NCI-H2029 (cell line): ENCODE measurements around the gene HDDC3.

ENCODE experiments used
- DNase-seq: peaks from one replicate; lab custom pipeline; 2025; lab: John Stamatoyannopoulos, UW

The HDDC3 gene

GRCh38 chr15:90953947-90954711 lies 21.8 kb upstream of the HDDC3 start:
- DNase-seq = no peak

DNA sequence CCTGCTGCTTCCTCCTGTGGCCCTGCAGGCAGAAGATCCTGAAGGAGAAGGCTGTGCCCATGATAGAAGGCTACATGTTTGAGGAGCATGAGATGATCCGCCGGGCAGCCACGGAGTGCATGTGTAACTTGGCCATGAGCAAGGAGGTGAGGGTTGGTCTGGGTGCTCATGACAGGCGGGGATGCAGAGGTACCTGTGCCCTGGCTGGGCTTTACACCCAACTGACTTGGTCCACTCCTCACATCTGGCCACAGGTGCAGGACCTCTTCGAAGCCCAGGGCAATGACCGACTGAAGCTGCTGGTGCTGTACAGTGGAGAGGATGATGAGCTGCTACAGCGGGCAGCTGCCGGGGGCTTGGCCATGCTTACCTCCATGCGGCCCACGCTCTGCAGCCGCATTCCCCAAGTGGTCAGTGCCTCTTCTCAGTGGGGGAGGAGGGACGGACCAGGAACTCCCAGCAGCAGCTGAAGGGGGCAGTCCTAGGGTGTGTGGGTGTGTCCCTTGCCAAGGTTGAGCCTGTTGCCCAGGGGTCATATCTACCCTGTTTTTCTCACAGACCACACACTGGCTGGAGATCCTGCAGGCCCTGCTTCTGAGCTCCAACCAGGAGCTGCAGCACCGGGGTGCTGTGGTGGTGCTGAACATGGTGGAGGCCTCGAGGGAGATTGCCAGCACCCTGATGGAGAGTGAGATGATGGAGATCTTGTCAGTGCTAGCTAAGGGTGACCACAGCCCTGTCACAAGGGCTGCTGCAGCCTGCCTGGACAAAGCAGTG lies 20.7 kb upstream of the HDDC3 start:
- no peak for DNase-seq

- DNase-seq = no peak
Measured at GRCh38 chr15:90950676-90951075, 18.3 kb upstream of the HDDC3 start.

GRCh38 chr15:90949979-90950675 lies 17.8 kb upstream of the HDDC3 start:
- no peak for DNase-seq

GRCh38 chr15:90948506-90948905 lies 16.2 kb upstream of the HDDC3 start:
- DNase-seq = no peak

DNA sequence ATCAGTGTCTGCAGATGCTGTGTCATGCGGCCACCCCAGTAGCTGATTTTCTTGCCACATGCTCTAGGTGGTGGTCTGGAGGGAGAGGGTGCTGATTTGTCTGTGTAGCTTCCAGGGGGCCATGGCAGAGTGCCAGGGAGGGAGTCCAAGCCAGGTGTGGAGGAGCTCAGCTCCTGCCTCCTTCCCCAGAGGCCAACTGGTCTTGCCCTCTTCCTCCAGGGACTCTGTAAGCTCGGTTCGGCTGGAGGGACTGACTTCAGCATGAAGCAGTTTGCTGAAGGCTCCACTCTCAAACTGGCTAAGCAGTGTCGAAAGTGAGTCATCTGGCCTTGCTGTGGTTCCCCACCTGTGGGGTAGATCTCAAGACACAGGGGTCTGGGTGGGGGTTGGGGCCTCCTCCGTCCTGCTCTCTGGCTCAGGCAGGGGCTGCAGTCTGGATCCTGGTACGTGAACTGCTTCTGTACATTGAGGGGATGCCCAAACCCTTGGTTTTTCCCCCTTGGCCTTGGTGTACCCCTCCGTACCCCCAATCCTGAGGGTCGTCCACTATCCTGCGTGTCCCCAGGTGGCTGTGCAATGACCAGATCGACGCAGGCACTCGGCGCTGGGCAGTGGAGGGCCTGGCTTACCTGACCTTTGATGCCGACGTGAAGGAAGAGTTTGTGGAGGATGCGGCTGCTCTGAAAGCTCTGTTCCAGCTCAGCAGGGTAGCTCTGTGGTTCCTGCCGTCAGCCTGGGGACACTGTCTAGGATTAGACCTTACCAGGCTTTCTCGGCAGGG lies 15.4 kb upstream of the HDDC3 start:
- DNase-seq = no peak

DNA sequence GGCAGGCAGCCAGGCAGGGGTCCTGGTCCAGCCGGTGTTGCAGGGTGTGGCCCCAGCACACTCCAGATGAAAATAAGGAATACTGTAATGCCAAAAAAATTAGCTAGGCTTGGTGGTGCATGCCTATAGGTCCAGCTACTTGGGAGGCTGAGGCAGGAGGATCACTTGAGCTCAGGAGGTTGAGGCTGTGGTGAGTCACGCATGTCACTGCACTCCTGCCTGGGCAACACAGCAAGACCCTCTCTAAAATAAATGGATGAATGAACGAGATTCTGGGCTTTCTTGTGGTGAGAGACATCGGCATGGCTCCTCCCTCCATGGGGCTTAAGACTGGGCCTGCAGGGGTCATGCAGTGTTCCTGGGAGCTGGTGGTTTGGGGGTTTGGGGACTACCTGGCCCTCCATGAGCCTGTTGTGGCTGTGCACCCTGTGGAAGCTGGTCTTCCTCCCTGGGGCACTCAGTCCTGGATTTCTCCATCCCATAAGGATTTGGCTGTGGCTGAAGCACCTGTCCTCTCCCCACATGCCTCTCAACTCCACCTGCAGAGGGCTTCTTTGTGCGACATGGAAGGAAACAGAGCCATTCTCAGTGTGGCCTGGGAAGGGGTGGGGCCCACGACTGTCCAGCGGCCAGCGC lies 14.7 kb upstream of the HDDC3 start:
- no peak for DNase-seq

GRCh38 chr15:90946538-90946937 lies 14.2 kb upstream of the HDDC3 start:
- DNase-seq = no peak

DNA sequence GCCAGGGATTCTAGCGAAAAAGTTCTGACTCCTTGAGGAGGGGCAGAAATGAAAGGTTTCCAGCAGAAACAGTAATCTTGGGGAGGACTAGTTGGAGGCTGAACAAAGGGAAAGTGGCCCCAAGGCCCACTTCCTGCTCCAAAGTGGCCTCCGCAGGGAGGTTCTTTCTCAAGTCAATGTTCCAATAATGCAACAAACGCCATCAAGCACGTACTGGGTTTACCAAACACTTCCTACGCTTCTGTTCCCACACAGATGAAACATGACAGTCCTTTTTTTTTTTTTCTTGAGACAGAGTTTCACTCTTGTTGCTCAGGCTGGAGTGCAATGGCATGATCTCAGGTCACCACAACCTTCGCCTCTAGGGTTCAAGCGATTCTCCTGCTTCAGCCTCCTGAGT lies 12.7 kb upstream of the HDDC3 start:
- no peak for DNase-seq

DNA sequence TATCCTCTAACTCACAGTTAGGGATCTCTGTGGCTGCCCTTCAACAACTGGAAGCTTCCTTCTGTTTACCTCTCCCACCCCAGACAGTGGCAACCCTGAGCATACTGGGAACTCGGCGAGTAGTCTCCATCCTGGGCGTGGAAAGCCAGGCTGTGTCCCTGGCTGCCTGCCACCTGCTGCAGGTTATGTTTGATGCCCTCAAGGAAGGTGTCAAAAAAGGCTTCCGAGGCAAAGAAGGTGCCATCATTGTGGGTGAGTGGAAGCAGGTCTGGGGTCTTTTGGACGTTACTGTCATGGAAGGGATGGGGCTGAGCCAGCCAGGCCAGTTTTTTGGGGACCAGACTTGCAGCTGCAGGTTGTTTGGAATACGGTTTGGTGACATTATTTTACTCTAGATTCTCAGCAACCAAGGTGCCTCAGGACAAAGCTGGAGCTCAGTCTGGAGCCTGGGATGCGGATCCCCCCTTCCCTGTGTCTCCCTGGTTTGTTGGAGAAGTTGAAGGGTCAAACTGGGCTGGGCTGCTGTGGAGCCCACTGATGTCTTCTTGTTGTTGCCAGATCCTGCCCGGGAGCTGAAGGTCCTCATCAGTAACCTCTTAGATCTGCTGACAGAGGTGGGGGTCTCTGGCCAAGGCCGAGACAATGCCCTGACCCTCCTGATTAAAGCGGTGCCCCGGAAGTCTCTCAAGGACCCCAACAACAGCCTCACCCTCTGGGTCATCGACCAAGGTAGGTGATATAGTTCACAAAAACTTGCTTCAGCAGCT lies 10.2 kb upstream of the HDDC3 start:
- DNase-seq = no peak

GRCh38 chr15:90941038-90941437 lies 8.7 kb upstream of the HDDC3 start:
- no peak for DNase-seq

DNA sequence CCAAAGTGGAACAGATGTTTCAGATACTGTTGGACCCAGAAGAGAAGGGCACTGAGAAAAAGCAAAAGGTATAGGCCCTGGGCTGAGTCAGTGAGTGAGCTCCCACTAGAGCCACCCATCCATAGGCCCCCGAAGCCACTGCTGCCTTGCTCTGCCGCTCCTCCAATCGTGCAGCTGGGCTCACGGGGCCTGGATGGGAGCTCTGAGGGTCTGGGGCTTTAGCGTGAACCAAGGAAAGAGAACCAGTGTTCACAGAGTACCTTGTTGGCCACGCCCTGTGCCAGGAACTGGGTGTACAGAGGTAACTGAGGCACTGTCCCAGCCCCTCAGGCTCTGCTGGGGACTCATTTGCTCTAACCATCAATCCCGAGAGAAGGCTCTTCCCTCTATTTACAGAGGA lies 7.4 kb upstream of the HDDC3 start:
- no peak for DNase-seq

GRCh38 chr15:90938261-90938660 lies 5.9 kb upstream of the HDDC3 start:
- no peak for DNase-seq

DNA sequence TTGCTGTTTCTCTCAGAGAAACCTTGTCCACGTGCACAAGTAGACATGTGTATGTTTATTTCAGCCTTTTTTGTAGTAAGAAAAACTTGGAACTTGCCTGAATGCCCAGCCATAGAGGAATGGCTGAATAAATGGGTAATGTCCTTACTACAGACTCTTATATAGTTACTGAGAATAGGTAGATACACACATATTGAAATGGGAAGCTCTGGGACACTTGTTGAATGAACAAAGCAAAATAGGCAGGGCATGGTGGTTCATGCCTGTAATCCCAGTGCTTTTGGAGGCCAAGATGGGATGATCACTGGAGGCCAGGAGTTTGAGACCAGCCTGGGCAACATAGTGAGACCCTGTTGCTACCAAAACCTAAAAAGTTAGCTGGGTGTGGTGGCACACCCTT lies 4.5 kb upstream of the HDDC3 start:
- no peak for DNase-seq

GRCh38 chr15:90934949-90935751 lies 2.8 kb upstream of the HDDC3 start, which contains the start of gene UNC45A:
Gene UNC45A, plus strand, starts transcription at chr15:90935285. Its CDS starts 40 bp downstream, at chr15:90935325.
- DNase-seq = peak; percentile 66

GRCh38 chr15:90934256-90934948 lies 2.1 kb upstream of the HDDC3 start:
- peak; percentile 65 for DNase-seq

GRCh38 chr15:90933301-90933700 lies 952 bp upstream of the HDDC3 start:
- no peak for DNase-seq

DNA sequence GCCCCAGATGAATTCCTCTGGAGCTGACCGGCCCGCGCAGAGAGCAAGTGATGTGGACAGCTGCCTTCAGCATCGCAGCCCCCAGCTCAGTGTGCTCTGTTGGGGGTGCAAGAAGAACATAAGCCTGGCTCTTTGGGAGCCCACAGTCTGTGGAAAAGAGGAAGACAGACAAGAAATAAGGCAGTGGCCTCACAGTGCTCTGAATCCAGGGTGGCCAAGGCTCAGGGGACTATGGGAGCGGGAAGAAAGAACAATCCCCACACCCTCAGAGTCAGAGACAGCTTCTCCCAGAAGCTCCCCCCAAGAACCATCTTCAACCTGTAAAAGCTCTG lies 277 bp upstream of the HDDC3 start:
- DNase-seq = no peak

GRCh38 chr15:90931575-90931827 lies 848 bp downstream of the HDDC3 start:
- no peak for DNase-seq
